Heart left ventricle (tissue), 16 donors: Measurements from ENCODE around the gene SCN9A. TPM values are rescaled to one million over a fixed set of nuclear protein-coding genes. Genes with fewer than 3 reads are reported as not detected.
"Not testable (repeated sequence)": the region's sequence is repeated elsewhere in the genome, so short reads cannot be mapped to it uniquely, and the experiment has no call there.

ENCODE experiments used
- ATAC-seq, 4 donors: fragments of 200-7000 bp; cut with Tn5 transposase; one replicate each; pipeline ENCODE4 v1.9.1; 2020 to 2022; ENCODE audit warnings: moderate library complexity in 4 of 4, mild to moderate bottlenecking in 3 of 4, moderate number of reproducible peaks in 1 of 4
- DNase-seq, 5 donors: peaks; one replicate each; pipeline ENCODE4 v3.0.0-alpha.2; 2020
- H3K27ac ChIP-seq, 12 donors: fragments of 200-600 bp; sonication (generic) in 4 of 12; one replicate each; pipeline versions ENCODE4 v1.5.0 to v1.8.0; 2016 to 2022; ENCODE audit warnings: mild to moderate bottlenecking in 2 of 12
- H3K27me3 ChIP-seq, 9 donors: fragments of 200-600 bp; sonication (generic) in 2 of 9; one replicate each; pipeline versions ENCODE4 v1.5.1 to v1.8.0; 2016 to 2022; ENCODE audit warnings: mild to moderate bottlenecking in 3 of 9
- H3K36me3 ChIP-seq, 9 donors: fragments of 200-600 bp; sonication (generic) in 2 of 9; one replicate each; pipeline versions ENCODE4 v1.5.0 to v1.8.0; 2018 to 2022; ENCODE audit warnings: mild to moderate bottlenecking in 2 of 9
- H3K4me1 ChIP-seq, 12 donors: fragments of 200-600 bp; sonication (generic) in 4 of 12; one replicate each; pipeline versions ENCODE4 v1.5.0 to v1.8.0; 2016 to 2022; ENCODE audit warnings: mild to moderate bottlenecking in 3 of 12
- H3K4me3 ChIP-seq, 12 donors: fragments of 200-600 bp; sonication (generic) in 4 of 12; one replicate each; pipeline versions ENCODE4 v1.5.0 to v1.8.0; 2017 to 2022; ENCODE audit warnings: mild to moderate bottlenecking in 9 of 12, moderate library complexity in 4 of 12
- H3K9me3 ChIP-seq, 12 donors: fragments of 200-600 bp; sonication (generic) in 4 of 12; one replicate each; pipeline versions ENCODE4 v1.5.0 to v1.8.0; 2016 to 2022; ENCODE audit warnings: mild to moderate bottlenecking in 1 of 12
- CTCF ChIP-seq, 12 donors: fragments of 200-600 bp; sonication (generic) in 4 of 12; IDR thresholded peaks; one replicate each; pipeline versions ENCODE4 v1.5.0 to v1.8.0; 2018 to 2022; ENCODE audit warnings: antibody characterized with exemption in 12 of 12, mild to moderate bottlenecking in 5 of 12
- POLR2A ChIP-seq, 2 donors: fragments of 450-650 bp; IDR thresholded peaks; one replicate each; pipeline ENCODE4 v1.6.1; 2017; ENCODE audit warnings: antibody characterized with exemption in 2 of 2, mild to moderate bottlenecking in 2 of 2, moderate library complexity in 2 of 2
- WGBS, 4 donors: extraction: QIAGEN DNeasy Blood & Tissue Kit in 2 of 4; methylation state at CpG; one replicate each; pipeline versions ENCODE4 v1.1.5 to v1.1.7; 2013 to 2018; 5-methylcytosine and 5-hydroxymethylcytosine counted together
- intact Hi-C, 10 donors: fragments of 100-400 bp; cut with DNase I; formaldehyde crosslinking; loops; one replicate each; pipeline versions ENCODE4 v1.11.1 to v1.14.2; 2022
- polyA plus RNA-seq, 2 donors: library from polyadenylated mRNA; stranded (reverse); fragments of 200-250 nt; gene quantifications; one replicate each; pipeline ENCODE4 v1.2.3, GENCODE V29; 2013
- total RNA-seq, 9 donors: library from RNA; depleted of rRNA in 2 of 9; stranded (reverse); fragments of >200 nt in 2 of 9; fragmentation: NEBNext Ultra II Directional in 3 of 9; extraction: Animal tissue kit (Norgen Biotek cat#: 25700) in 3 of 9; gene quantifications; one replicate each; pipeline versions ENCODE4 v1.1.0 to v1.2.4, GENCODE V29; 2016 to 2023
- donor health status: ischemic (EF 13 %, LVEDD 7.1; RV severe dilation, severe dysfunction).
- donor health status: healthy with polysubstance abuse.
- donor health status: DM: no; HTN: yes; CAD: no.
- donor health status: DM: no; HTN: no; CAD: no.
- donor health status: ischemic (EF 25% LVEDD 6.9; RV normal size, moderate dysfunction).
- donor health status: ischemic (EF 25% LVEDD 5.7; RV mildly dilated, moderate dysfunction).
- donor health status: healthy.
- donor health status: DM: yes; HTN: yes; CAD: no.
- donor health status: ischemic (EF 35%, LVEDD 5.7; RV mildly dilated, moderate dysfunction).
- donor health status: nonischemic (EF 11% LVEDD 7.7; RV severe dilation, severe dysfunction).
- donor health status: DM: yes; HTN: yes; CAD: no.
- donor health status: PGD.
- donor health status: ischemic (EF 29% LVEDD 5.4; RV normal size, mild dysfunction).
- donor health status: nonischemic (EF 23%, LVEDD 6.1; RV moderate dilation, normal function).

The SCN9A gene
- total and polyA plus RNA-seq, 11 donors = 0.08 to 3.2 (median 0.99) TPM

GRCh38 chr2:166314022-166314759 lies 61.6 kb downstream of the SCN9A start:
- Histone ChIP-seq H3K27ac (no peak overlapping the region), H3K9me3 (peaks cover 0 to 2% (median 0%) of the 10 kb centered on the region in 12 donors), H3K4me3 (no peak overlapping the region), H3K4me1 (no peaks in the 10 kb centered on the region), H3K27me3 (no peaks in the 10 kb centered on the region), H3K36me3 (no peaks in the 10 kb centered on the region)
- intact Hi-C loops = no loop called here
- TF ChIP-seq CTCF (IDR thresholded peaks at IDR 0.05) (no peak), POLR2A (IDR thresholded peaks at IDR 0.05) (no peak)
- 57 to 72% (median 68%) methylated on average over 5 of the region's 5 CpGs for WGBS, 4 donors
- no peak for DNase-seq
- ATAC-seq = no peak

- H3K36me3 ChIP-seq, H3K4me1 ChIP-seq, H3K27ac ChIP-seq, H3K27me3 ChIP-seq, ATAC-seq, H3K4me3 ChIP-seq, intact Hi-C loops, DNase-seq, H3K9me3 ChIP-seq: not testable (repeated sequence)
- WGBS, 4 donors = 0 to 35% (median 14%) methylated on average over 2 of the region's 2 CpGs
Observed at GRCh38 chr2:166312863-166313262, 62.9 kb downstream of the SCN9A start.

- H3K9me3 ChIP-seq = peaks cover 0 to 2% (median 0%) of the 10 kb centered on the region in 12 donors
- H3K4me1 ChIP-seq = no peaks in the 10 kb centered on the region
- no peaks in the 10 kb centered on the region for H3K36me3 ChIP-seq
- H3K27me3 ChIP-seq = no peaks in the 10 kb centered on the region
- TF ChIP-seq CTCF (IDR thresholded peaks at IDR 0.05) = no peak
- TF ChIP-seq POLR2A (IDR thresholded peaks at IDR 0.05) = no peak
- ATAC-seq (no peak), DNase-seq (no peak)
- intact Hi-C loops = no loop called here
- WGBS, 4 donors = 65 to 75% (median 74%) methylated on average over 3 of the region's 3 CpGs
- H3K4me3 ChIP-seq = no peak overlapping the region
- no peak overlapping the region for H3K27ac ChIP-seq
Observed at GRCh38 chr2:166307326-166307725, 68.4 kb downstream of the SCN9A start.

GRCh38 chr2:166304656-166305055 lies 71.1 kb downstream of the SCN9A start:
- Histone ChIP-seq H3K4me1 (no peaks in the 10 kb centered on the region), H3K27me3 (no peaks in the 10 kb centered on the region), H3K36me3 (no peaks in the 10 kb centered on the region), H3K4me3 (no peak overlapping the region), H3K9me3 (no peaks in the 10 kb centered on the region), H3K27ac (no peak overlapping the region)
- ATAC-seq (no peak), DNase-seq (no peak)
- WGBS, 4 donors = 94 to 100% (median 96%) methylated on average over 1 of the region's 1 CpG
- TF ChIP-seq CTCF (IDR thresholded peaks at IDR 0.05) (no peak), POLR2A (IDR thresholded peaks at IDR 0.05) (no peak)
- intact Hi-C loops = no loop called here

- Histone ChIP-seq H3K9me3 (no peaks in the 10 kb centered on the region), H3K4me1 (no peaks in the 10 kb centered on the region), H3K27me3 (no peaks in the 10 kb centered on the region), H3K4me3 (no peak overlapping the region), H3K36me3 (no peaks in the 10 kb centered on the region), H3K27ac (no peak overlapping the region)
- 56 to 70% (median 65%) methylated on average over 3 of the region's 3 CpGs for WGBS, 4 donors
- intact Hi-C loops = no loop called here
- DNase-seq (no peak), ATAC-seq (no peak)
- no peak for TF ChIP-seq POLR2A (IDR thresholded peaks at IDR 0.05)
- TF ChIP-seq CTCF (IDR thresholded peaks at IDR 0.05) = no peak
Observed at GRCh38 chr2:166302036-166302435, 73.7 kb downstream of the SCN9A start.
